Activated CD8-positive, alpha-beta T cell treated with anti-CD3 and anti-CD28 coated beads, Interleukin-2, amount 10 ng/mL, durations not matched to agents 7 days and 5 days (primary cell): ENCODE data around the gene ZDHHC11. TPM values are rescaled to one million over a fixed set of nuclear protein-coding genes. Genes with fewer than 3 reads are reported as not detected.

ENCODE experiments used
- ATAC-seq: fragments of 150-1000 bp; cut with Tn5 transposase; one replicate; pipeline ENCODE4 v1.10.0; 2021; ENCODE audit warnings: moderate library complexity
- CTCF ChIA-PET: fragments of 350-600 bp; sonication (Branson Sonifier 250); formaldehyde crosslinking; loops from one replicate; lab custom pipeline; 2021; ENCODE audit warnings: antibody characterized with exemption; lab: Charles Lee
- POLR2A ChIA-PET: fragments of 350-600 bp; sonication (Branson Sonifier 250); formaldehyde crosslinking; loops from one replicate; lab custom pipeline; 2021; ENCODE audit warnings: antibody characterized with exemption; lab: Charles Lee
- DNase-seq: peaks from one replicate; pipeline ENCODE4 v3.0.0-alpha.2; 2020
- H3K27ac Mint-ChIP-seq: one replicate; pipeline ENCODE4 v1.8.0; 2021; ENCODE audit warnings: mild to moderate bottlenecking, mixed read lengths
- H3K27me3 Mint-ChIP-seq: one replicate; pipeline ENCODE4 v1.8.0; 2021; ENCODE audit warnings: low read depth, mixed read lengths
- H3K36me3 Mint-ChIP-seq: one replicate; pipeline ENCODE4 v1.8.0; 2021; ENCODE audit warnings: low read depth, mixed read lengths
- H3K4me1 Mint-ChIP-seq: one replicate; pipeline ENCODE4 v1.8.0; 2021; ENCODE audit warnings: low read depth, mixed read lengths
- H3K4me3 Mint-ChIP-seq: one replicate; pipeline ENCODE4 v1.8.0; 2021; ENCODE audit warnings: mild to moderate bottlenecking, mixed read lengths
- H3K9me3 Mint-ChIP-seq: one replicate; pipeline ENCODE4 v1.8.0; 2022; ENCODE audit warnings: mixed read lengths; ENCODE audit not compliant: insufficient read depth
- total RNA-seq, 2 experiments: library from RNA; stranded (reverse); gene quantifications; one replicate each; pipeline ENCODE4 v1.2.3, GENCODE V29; 2021

Gene ZDHHC11
- total RNA-seq, 2 experiments from 2014 or later = 11.9 to 17.0 TPM

DNA sequence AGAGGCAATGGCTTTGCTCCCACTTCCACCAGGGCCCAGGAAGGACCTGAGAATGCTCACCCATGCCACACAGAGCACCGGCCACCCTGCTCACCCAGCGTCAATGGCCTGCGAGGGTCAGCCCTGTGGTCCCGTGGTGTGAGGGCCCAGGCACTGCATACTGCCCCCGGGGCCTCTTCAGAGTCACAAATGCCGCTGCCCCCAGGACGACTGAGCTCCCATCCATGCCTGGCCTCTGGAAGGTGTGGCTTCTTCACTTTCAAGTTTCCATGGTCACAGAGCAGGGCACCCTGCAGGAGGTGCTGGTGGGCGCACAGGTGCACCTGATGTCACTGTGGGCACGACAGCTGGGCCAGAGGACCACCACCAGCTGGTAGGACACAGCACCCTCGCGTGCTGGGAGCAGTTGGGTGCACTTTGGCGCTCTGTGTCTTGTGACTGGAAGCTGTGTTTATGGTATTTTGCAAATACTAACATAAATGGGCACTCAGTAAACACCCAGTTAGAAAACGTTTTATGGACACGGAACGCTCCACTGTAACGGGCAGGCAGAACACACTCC lies 12.5 kb upstream of the ZDHHC11 start:
- no peaks in the 10 kb centered on the region for H3K9me3 Mint-ChIP-seq
- DNase-seq = no peak
- no peak for ATAC-seq
- POLR2A ChIA-PET = no interaction called here
- H3K27ac Mint-ChIP-seq = no peak overlapping the region
- H3K36me3 Mint-ChIP-seq = peaks cover 37% of the 10 kb centered on the region
- H3K27me3 Mint-ChIP-seq = no peaks in the 10 kb centered on the region
- H3K4me3 Mint-ChIP-seq = no peak overlapping the region
- no peaks in the 10 kb centered on the region for H3K4me1 Mint-ChIP-seq
- CTCF ChIA-PET = no interaction called here

DNA sequence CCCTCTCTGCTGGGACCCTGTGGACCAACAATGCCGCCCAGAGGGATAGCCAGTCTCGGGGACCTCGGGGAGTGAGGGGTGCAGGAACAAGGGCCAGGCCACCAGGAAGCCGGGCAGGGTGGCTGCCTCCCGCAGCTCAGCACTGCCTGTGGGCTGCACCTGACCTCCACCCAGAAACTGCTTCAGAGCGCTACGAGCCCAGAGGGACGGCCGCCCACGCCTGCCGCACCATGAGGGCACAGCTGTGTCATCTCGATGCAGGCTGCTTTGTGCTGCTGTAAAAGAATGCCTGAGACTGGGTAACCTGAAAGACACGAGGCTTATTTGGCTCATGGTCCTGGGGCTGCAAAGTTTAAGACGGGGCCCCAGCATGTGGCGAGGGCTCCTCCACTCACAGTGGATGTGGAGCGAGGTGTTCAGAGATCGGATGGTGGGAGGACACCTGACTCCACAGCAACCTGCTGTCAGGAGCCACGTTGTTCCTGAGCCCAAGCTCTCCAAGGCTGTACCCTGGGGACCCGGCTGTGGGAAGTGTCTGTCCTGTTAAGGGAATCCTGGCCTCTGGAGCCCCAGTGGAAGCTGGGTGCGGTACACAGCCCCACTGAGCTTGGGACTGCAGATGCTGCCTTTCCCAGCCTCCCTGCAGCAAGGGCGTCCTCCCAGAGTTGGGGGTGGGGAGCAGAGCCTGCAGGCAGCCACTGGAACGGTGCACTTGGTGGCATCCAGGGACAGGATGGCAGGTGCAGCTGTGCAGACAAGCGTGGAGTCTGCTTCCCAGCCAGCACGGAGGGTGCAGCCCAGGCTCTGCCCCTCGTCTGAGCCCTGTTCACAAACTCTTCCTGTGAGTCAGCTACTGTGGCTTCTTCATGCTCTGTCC lies 11.8 kb upstream of the ZDHHC11 start:
- DNase-seq (no peak), ATAC-seq (no peak)
- CTCF ChIA-PET = no interaction called here
- H3K36me3 Mint-ChIP-seq = peaks cover 30% of the 10 kb centered on the region
- H3K9me3 Mint-ChIP-seq = no peaks in the 10 kb centered on the region
- H3K27ac Mint-ChIP-seq = no peak overlapping the region
- no peak overlapping the region for H3K4me3 Mint-ChIP-seq
- POLR2A ChIA-PET = no interaction called here
- no peaks in the 10 kb centered on the region for H3K27me3 Mint-ChIP-seq
- no peaks in the 10 kb centered on the region for H3K4me1 Mint-ChIP-seq

DNA sequence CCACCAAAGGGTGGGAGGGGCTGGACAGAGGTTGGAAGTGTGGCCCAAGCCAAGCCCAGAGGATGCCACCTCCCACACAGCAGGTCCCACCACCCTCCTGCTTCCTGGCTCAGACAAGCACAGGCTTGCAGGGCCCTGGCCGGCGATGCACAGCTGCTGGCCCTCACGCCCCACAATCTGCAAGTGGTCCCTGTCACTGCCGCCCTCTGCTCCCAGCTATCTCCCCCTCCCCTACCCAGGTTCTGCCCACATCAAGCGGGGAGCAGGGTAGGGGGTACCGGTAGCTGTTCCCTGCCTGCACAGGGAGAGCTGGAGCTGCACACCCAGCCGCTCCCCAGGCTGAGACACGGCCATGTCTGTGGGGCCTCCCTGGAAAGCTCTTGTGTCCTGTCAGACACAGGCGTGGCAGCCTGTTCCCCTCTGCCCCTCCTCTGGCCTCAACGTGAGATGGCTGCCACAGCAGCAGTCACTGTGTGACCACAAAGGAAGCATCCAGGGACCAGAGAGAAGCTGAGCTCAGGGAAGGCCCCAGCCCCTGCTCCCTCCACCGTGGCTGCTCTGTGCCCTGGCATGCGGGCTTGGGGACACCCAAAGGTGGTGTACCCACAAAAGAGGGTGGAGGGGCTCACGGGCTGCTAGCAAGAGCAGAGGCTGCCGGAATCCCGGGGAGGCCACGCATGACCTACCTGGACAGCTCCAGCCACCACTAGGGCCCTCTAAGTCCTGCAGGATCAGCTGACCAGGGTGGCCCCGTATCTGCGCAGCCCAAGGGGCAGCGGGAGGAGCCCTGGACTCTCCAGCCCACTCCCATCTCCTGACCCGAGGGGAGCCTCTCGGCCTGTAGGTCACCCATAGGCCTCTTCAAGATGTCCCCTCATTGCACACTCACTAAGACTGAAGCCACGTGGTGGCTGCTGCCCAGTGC lies 10.9 kb upstream of the ZDHHC11 start:
- POLR2A ChIA-PET = no interaction called here
- H3K4me1 Mint-ChIP-seq = no peaks in the 10 kb centered on the region
- CTCF ChIA-PET = no interaction called here

DNA sequence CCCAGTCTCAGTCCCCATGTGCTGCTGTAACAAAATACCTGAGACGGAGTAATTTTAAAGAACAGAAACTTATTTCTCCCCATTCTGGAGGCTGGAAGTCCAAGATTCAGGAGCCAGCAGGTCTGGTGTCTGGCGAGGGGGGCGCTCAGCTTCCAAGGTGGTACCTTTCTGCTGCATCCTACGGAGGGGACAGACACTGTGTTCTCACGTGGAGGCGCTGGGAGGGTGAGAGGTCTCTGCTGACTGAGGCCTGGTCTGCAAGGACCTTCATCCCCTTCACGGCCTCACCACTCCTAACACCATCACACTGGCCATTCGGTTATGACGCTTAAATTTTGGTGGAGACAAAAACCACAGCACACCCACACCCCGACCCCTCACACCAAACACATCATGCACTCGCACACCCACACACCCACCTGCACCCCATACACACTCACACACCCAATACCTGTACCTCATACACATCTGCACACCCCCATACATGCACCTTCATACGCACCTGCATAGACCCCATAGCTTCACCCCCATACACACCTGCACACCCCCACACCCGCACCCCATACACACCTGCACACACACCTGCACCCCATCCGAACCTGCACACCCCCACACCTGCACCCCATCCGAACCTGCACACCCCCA lies 9.8 kb upstream of the ZDHHC11 start:
- ATAC-seq (no peak), DNase-seq (no peak)
- Mint-ChIP-seq H3K9me3 (no peaks in the 10 kb centered on the region), H3K27ac (no peak overlapping the region), H3K4me1 (no peaks in the 10 kb centered on the region), H3K27me3 (no peaks in the 10 kb centered on the region), H3K4me3 (no peak overlapping the region), H3K36me3 (peaks cover 20% of the 10 kb centered on the region)
- ChIA-PET POLR2A (no interaction called here), CTCF (no interaction called here)

More for the DNA sequence above, 10.9 kb upstream of the ZDHHC11 start:
- DNase-seq = no peak
- no peak for ATAC-seq
- H3K4me3 Mint-ChIP-seq = no peak overlapping the region
- H3K9me3 Mint-ChIP-seq = no peaks in the 10 kb centered on the region
- no peaks in the 10 kb centered on the region for H3K27me3 Mint-ChIP-seq
- no peak overlapping the region for H3K27ac Mint-ChIP-seq
- H3K36me3 Mint-ChIP-seq = peaks cover 27% of the 10 kb centered on the region

DNA sequence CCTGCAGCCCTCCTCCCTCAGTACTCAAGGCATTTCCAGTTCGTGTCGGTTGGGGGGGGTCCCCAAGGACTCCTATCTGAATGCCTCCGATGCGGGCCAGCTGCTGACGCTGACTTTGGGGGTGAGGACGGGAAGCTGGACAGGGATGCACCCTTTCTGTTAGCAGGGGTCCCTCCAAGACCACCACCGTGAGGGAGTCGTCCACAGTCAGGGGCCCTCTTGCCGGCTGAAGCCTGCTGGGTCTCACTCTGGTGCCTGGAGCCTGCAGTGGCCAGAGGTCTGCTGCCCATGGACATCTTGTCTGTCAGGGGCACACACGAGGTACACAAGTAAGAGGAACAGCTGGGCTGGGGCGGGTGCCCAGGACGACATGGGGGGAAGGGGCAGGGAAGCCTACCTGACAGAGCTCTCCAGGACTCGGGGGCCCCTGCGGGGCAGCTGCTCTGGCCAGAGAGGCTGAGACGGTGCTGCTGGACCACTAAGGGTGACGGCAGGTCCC lies 9.1 kb upstream of the ZDHHC11 start:
- CTCF ChIA-PET = no interaction called here
- no peak overlapping the region for H3K27ac Mint-ChIP-seq
- no peak for ATAC-seq
- POLR2A ChIA-PET = no interaction called here
- no peaks in the 10 kb centered on the region for H3K9me3 Mint-ChIP-seq
- no peaks in the 10 kb centered on the region for H3K4me1 Mint-ChIP-seq
- DNase-seq = no peak
- H3K36me3 Mint-ChIP-seq = peaks cover 16% of the 10 kb centered on the region
- H3K4me3 Mint-ChIP-seq = no peak overlapping the region
- H3K27me3 Mint-ChIP-seq = no peaks in the 10 kb centered on the region

DNA sequence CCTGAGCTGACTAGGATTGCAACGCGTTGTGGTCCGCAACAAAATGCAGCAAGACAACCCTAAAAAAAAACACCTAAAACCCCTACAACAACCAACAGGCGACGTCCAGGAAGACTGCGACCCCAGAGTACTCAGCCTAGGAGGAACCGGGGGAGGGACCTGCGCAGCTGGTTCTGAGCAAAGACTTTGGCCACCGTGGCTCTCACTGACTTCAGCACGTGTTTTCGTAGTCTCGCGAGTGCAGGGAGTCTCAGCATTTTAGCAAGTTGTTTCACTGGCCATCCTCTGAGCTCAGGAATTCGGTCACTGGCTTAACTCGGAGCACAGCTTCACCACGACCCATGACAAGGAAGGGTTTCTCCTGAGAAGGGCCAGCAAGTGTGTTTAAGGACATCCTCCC lies 8.6 kb upstream of the ZDHHC11 start:
- DNase-seq (no peak), ATAC-seq (no peak)
- Mint-ChIP-seq H3K36me3 (peaks cover 12% of the 10 kb centered on the region), H3K4me3 (no peak overlapping the region), H3K4me1 (no peaks in the 10 kb centered on the region), H3K9me3 (no peaks in the 10 kb centered on the region), H3K27ac (no peak overlapping the region), H3K27me3 (no peaks in the 10 kb centered on the region)
- CTCF ChIA-PET = no interaction called here
- POLR2A ChIA-PET = no interaction called here

DNA sequence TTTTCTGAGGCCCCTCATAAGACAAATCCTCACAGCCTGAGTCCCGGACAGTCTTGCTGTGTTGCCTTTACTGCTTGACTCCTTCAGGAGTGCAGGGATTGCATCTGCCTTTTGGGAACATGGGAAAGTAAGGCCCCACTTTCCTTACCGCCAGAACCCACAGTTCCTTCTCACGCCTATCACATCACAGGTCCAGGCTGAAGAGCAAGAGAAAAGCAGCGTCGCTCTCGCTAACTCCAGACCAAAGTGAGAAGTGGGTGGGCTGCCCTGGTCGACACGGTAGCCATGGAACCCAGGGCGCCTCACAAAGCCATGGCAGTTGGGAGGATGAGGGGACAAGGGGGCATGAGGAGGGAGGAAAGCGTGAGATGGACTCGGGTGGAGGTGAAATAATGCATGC lies 7.9 kb upstream of the ZDHHC11 start:
- no peak for DNase-seq
- H3K27me3 Mint-ChIP-seq = no peaks in the 10 kb centered on the region
- ATAC-seq = no peak
- no peak overlapping the region for H3K4me3 Mint-ChIP-seq
- H3K9me3 Mint-ChIP-seq = no peaks in the 10 kb centered on the region
- ChIA-PET POLR2A (no interaction called here), CTCF (no interaction called here)
- no peaks in the 10 kb centered on the region for H3K4me1 Mint-ChIP-seq
- peaks cover 7% of the 10 kb centered on the region for H3K36me3 Mint-ChIP-seq
- no peak overlapping the region for H3K27ac Mint-ChIP-seq

DNA sequence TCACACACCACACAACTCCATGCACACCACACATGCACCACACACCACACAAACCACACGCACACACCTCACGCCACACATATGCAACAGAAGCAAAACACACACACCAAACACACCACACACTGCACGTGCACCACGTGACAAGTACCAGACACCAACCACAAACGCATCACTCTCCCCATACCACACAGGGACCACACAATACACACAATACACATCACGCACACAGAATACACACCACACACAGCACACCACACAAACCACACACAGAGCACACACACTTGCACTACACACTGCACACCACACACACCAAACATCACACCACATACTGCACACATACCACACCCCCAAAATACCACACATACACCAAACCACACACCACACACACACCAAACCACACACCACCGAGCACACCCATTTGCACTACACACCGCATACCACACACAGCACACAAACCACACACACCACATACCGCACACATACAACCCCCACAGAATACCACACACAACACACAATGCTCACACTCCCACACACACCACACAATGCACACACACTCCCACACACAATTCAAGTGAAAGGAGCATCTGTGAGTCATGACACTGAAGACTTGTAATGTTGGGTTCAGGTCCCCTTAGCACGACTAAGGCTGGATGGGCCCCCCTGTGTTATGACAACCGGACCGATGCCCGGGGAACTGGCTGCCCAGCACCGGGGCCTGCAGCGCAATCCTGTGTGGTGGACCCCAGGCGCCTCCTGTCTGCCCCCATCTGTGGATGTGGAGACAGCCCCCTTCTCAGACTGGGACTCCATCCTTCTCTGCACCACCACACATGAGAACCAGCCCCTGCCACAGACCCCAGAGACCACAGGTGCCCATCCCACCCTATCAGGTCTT lies 6.0 kb upstream of the ZDHHC11 start:
- DNase-seq (no peak), ATAC-seq (no peak)
- no peaks in the 10 kb centered on the region for H3K4me1 Mint-ChIP-seq
- ChIA-PET POLR2A (no interaction called here), CTCF (no interaction called here)
- peaks cover 2% of the 10 kb centered on the region for H3K36me3 Mint-ChIP-seq
- H3K9me3 Mint-ChIP-seq = no peaks in the 10 kb centered on the region
- H3K4me3 Mint-ChIP-seq = no peak overlapping the region
- H3K27me3 Mint-ChIP-seq = no peaks in the 10 kb centered on the region
- no peak overlapping the region for H3K27ac Mint-ChIP-seq

DNA sequence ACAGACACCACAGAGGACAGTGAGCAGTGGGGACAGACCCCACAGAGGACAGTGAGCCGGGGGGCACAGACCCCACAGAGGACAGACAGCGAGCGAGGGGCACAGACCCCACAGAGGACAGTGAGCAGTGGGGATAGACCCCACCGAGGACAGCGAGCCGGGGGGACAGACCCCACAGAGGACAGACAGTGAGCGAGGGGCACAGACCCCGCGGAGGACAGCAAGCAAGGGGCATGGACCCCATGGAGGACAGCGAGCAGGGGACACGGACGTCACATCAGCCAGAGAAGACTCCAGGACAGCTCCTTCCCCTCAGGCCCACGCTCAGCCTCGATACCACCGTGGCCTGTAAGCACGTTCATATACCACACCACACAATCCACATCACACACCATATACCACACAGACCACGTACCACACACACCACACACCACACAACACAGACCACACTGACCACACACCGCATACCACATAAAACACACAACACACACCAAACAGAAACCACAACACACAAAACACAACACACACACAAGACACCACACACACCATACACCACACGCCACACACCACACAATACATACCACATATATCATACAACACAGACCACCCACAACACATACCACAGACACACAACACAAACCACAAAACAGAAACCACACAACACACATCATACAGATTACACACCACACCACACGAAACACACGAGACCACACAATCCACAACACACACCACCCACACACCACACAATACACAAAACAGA lies 5.2 kb upstream of the ZDHHC11 start:
- ATAC-seq = peak; percentile 56

DNA sequence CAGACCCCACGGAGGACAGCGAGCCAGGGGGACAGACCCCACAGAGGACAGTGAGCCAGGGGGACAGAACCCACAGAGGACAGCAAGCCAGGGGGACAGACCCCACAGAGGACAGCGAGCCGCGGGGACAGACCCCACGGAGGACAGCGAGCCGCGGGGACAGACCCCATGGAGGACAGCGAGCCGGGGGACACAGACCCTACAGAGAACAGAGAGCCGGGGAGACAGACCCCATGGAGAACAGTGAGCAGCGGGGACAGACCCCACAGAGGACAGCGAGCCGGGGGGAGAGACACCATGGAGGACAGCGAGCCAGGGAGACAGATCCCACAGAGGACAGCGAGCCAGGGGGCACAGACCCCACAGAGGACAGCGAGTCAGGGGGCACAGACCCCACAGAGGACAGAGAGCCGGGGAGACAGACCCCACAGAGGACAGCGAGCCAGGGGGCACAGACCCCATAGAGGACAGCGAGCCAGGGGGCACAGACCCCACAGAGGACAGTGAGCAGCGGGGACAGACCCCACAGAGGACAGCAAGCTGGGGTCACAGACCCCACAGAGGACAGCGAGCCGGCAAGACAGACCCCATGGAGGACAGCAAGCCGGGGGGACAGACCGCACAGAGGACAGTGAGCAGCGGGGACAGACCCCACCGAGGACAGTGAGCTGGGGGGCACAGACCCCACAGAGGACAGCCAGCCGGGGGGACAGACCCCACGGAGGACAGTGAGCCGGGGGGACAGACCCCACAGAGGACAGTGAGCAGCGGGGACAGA lies 4.4 kb upstream of the ZDHHC11 start:
- POLR2A ChIA-PET = interaction anchor here (0.7 kb wide), 1 partner anchor 410 kb away, joined by 4 read pairs; no protein-coding TSS in a partner anchor
- Mint-ChIP-seq H3K36me3 (peaks cover 2% of the 10 kb centered on the region), H3K9me3 (no peaks in the 10 kb centered on the region), H3K27ac (no peak overlapping the region), H3K4me3 (no peak overlapping the region), H3K4me1 (no peaks in the 10 kb centered on the region), H3K27me3 (no peaks in the 10 kb centered on the region)
- CTCF ChIA-PET = no interaction called here
- DNase-seq (no peak), ATAC-seq (no peak)

More for the DNA sequence above, 5.2 kb upstream of the ZDHHC11 start:
- Mint-ChIP-seq H3K27me3 (no peaks in the 10 kb centered on the region), H3K9me3 (no peaks in the 10 kb centered on the region), H3K27ac (no peak overlapping the region), H3K36me3 (peaks cover 2% of the 10 kb centered on the region), H3K4me3 (no peak overlapping the region), H3K4me1 (no peaks in the 10 kb centered on the region)
- no peak for DNase-seq
- ChIA-PET CTCF (no interaction called here), POLR2A (no interaction called here)
